ENCODE data around the gene KCNJ11.

The KCNJ11 gene

DNA sequence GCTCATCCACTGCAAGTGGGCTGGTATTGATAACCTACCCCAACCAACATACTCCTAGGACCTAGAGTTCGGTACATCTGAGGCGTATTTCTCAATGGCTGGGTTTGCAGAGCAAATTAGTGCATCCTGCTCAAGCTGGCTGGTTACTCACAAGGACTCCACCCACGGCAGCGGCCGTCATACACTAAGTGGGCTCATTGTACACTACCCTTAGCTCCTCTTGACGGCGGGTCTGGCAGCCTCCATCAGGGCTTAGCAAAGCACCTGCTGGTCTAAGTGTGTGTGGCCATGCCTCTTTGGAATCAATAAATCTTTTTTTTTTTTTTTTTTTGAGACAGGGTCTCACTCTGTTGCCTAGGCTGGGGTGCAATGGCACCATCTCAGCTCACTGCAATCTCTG is 20.2 kb upstream of the KCNJ11 start:
- DNase-seq (ENCODE audit: low read depth in 2 of 2): no peak

DNA sequence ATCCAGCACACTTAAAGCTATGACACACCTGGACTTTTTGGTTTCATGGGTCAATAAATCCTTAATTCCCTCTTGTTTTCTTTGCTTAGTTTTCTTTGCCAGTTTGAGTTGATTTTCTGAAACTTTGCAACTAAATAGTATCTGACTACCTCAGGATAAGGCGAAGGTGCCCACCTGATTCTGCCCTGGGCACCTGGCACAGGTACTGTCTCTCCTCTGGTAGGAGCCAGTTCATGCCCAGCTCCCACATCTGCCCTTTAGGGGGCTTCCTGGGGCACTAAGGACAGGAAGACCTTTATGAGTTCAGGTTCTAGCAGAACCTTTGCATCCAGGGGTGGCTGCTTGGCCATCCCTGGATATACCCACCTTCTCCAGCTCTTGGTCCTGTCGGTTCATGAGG is 19.6 kb upstream of the KCNJ11 start:
- DNase-seq (ENCODE audit: low read depth in 2 of 2): no peak

- DNase-seq (ENCODE audit: low read depth in 2 of 2): no peak
Measured at GRCh38 chr11:17407575-17407974, 19.1 kb upstream of the KCNJ11 start.

DNA sequence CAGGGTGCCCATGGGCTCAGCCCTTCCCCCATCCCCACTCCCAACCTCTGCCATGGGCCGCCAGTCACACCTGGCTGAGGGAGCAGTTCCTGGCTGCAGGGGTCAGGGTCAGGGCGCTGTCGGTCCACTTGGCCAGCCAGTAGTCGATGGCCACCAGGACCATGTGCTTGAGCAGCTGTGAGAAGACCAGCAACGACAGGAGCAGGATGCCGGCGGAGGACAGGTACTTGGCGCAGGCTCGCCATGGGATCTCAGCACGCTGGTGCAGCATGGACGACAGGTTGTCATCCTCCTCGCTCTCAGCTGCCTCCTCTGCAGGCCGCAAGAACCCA is 18.3 kb upstream of the KCNJ11 start:
- DNase-seq (ENCODE audit: low read depth in 2 of 2): no peak

DNA sequence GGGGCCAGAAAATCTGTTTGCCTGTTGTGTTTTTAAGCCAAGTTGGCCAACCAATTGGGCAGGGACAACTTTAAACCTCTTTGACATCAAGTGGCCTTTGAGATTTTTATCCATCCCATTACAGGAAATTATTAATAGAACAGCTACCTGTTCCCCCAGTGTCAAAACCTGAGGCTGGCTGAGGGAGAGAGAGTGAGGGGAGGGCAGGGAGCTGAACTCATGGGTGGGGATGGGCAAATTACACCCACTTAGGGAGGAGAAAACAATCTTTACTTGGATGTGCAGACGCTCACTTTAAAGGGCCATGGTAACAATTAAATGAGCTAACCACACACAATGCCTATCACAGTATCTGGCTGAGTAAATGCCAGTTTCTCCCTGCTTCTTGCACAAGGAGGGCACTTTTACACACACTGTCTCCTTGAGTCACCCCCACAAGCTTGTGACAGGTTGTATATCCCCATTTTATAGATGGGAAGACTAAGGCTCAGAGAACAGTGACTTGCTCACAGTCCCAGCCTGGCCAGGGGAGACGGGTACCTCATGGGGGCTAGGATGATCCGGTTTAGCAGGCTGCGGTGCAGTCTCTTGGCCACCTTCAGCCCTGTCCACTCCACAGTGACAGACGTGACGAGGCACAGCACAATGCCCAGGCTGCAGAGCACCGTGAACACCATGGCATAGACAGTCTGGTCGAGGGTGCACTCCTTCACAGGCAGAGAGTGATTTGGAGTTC is 17.8 kb upstream of the KCNJ11 start:
- no peak for DNase-seq (ENCODE audit: low read depth in 2 of 2)

DNA sequence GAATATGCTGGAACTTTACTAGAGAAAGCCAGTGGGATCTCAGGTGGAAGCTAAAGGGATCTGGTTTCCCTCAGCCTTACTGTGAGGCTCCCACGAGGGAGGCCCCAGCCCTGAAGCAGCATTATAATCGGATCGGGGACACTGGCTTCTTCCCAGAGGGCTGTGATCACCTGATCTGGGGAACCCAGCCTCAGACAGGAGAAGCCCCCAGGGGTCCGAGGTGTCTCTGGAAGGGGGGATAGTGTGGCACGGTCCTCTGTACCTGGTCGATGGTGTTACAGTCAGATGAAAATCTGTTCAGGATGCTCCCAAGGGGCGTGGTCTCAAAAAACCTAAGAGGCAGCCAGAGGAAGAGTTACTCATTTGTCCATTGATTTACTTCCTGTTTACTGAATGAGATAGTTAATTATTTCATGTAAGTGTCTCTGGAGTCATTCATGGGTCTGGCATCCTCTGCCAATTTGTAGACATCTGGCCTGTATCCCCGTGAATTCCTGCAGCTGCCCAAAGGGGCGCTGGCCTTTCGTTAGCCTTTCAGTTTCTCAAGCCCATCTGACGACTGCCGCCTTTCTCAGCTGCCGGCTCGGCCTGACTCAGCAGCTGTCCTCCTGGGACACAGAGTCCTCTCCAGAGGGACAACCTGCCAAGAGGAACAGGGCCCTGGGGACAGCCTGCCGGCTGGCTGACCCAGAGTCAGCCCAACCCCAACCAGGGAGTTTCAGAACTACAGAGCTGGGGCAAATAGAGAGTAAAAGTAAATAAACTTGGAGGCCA is 17.0 kb upstream of the KCNJ11 start:
- DNase-seq (ENCODE audit: low read depth in 2 of 2): no peak

DNA sequence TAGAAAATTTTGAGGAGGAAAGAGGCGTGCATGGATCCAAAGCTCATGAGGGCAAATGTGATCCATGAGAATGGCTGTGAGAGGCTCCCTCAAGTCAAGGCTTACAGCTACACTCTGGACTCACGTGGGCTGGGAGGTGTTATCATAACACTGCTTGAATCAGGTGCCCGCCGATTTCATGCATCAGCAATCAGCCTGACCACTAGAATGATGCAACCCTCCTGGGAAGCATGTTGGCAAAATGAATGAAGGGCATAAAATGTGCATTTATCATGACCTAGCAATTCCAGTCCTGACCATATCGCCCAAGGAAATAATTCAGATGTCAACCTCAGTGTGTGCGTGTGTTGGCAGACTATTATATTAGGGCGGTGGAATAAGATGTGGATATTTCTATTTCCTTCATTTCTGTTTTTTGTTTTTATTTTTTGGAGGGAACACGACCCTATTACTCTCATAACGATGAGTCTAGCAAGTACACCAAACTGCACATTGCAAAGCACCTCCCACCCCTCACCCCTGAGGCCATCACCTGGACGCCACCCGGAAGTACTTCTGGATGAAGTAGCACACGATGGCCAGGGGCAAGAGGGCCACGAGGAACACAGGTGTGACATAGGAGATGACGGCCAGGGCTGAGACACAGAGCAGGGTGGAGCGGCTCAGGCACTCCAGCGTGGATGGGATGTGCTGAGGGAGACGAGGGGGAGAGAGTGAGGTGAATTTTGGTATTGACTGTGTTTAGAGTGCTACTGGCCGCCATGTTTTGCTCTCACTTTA is 15.7 kb upstream of the KCNJ11 start:
- no peak for DNase-seq (ENCODE audit: low read depth in 2 of 2)

GRCh38 chr11:17402486-17402885 is 14.0 kb upstream of the KCNJ11 start:
- DNase-seq (ENCODE audit: low read depth in 2 of 2): no peak

GRCh38 chr11:17401841-17402240 is 13.4 kb upstream of the KCNJ11 start:
- DNase-seq (ENCODE audit: low read depth in 2 of 2): no peak

DNA sequence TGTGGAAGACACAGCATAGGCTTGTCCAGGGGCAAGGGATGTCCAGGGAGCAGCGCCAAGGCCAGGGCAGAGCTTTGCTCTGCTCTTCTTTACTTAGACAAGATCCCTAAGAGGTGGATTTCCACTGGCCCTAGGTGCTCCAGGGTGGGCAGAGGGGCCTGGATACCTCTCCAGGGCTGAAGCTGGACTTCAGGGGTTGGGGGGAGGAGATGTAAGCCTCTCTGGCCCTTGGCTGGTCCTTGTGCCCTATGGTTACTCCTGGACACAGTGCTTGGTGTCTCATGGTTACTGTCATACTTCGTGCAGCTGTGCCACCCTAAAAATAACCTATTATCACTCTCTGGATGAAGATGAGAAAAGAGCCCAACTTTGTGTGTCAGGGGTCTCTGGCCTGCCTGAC is 12.9 kb upstream of the KCNJ11 start:
- no peak for DNase-seq (ENCODE audit: low read depth in 2 of 2)

DNA sequence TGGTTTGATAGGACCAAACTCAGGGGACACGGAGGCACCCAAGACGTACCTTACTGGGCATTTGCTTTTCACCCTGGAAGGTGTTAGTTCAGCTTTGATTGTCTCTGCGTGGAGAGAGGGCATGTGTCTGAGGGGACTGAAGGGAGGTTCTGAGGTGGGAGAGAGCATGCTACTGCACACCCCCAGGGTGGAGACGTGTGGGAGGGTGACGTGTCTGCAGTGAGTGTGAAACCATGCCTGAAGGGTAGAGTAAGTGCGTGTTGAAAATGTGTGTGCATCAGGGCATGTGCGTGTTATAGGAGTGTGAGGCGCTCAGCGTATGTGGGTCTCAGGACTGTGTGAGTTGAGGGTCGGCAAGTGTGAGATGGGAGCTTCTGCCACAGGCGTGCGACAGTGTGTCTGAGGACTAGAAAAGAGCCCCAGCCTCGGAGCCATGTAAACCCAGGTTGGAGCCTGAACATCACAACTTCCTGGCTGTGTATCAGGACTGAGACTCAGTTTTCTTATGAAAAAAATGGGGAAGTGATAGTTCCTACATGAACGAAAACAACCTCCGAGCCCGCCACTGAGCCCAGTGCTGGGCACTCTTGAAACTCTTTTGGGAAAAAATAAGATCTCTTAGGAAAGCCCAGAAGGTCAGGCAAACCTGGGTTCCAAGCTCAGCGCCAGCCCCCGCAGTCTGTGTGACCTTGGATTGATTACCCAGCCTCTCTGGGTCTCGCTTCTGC is 11.8 kb upstream of the KCNJ11 start:
- no peak for DNase-seq (ENCODE audit: low read depth in 2 of 2)

GRCh38 chr11:17399236-17399635 is 10.8 kb upstream of the KCNJ11 start:
- DNase-seq (ENCODE audit: low read depth in 2 of 2): no peak

DNA sequence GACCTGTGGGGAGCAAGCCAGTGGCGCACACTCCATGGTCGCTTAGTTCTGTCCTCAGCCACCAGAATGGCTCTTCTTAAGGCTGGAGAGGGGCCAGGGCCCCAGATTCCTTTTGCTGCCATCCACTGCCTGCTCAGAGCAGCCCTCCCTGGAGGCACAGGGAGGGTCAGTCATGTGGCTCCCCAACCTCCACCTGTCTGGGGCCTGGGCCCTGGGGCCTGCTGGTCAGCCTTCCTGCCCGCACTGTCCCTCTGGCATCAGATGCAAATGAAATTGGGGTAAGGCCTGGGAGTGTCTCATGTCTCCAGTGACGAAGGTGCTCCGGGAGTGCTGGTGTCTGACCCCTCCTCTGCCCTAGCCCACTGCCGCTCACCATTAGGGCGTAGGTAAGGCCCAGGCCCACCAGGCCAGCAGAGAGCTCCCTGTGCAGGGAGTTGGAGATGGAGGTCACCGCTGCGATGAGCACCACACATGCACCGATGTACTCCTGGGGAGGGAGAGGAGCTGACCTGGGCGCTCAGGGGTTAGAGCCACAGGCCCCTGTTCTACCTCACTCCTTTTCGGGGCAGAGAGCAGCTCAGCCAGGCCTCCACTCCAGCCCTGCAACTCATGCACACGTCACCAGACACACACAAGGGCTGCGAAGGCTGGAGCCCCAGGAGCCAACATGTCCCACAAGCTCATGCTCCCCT is 9.0 kb upstream of the KCNJ11 start:
- no peak for DNase-seq (ENCODE audit: low read depth in 2 of 2)

DNA sequence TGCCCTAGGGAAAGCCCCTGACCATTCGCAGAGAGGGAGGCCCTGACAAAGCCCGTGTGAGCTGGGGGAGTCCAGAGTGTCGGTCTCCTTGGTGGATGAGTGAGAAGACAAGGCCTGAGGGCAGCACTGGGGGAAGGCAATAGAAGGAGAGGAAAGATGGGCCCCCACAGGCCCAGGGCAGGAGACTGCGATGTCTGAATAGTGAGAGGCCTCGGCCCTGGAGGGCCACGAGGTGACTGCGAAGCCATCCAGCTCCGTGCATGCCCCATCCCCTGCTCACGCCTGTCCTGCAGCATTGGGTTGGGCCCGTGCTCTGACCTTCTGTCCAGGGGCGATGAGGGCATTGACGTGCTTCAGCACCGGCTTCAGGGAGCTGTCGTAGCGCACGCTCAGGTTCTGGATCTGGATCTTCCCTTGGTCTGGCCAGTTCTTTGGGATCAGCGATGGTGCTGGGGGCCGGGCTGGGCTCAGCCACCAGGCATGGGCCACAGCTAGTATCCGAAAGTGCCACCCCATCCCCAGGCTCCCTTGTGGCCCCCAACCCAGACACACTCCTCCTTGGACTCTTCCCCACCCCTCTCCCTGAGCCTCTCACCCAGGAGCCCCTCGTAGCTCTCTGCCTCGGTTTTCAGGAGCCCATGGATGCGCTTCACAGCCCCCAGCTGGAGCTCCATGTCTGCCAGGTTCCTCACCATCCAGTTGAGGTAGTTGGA is 8.3 kb upstream of the KCNJ11 start:
- DNase-seq (ENCODE audit: low read depth in 2 of 2): no peak

GRCh38 chr11:17395978-17396377 is 7.5 kb upstream of the KCNJ11 start:
- DNase-seq (ENCODE audit: low read depth in 2 of 2): no peak

DNA sequence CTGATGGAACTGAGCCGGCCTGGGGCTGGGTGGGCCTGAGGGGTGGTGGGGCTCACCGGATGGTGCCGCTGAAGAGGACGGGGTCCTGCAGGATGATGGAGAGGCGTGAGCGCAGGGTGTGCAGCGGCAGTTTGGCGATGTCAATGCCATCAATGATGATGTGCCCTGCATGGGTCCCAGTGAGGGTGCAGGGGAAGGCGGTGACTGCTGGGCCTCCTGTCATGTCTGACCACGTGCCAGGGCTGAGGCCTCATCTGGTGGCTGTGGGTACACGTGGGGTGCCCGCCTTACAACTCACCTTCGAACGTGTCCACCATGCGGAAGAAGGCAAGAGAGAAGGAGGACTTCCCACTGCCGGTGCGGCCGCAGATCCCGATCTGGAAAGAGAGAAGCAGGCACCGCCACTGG is 7.1 kb upstream of the KCNJ11 start:
- DNase-seq (ENCODE audit: low read depth in 2 of 2): no peak

DNA sequence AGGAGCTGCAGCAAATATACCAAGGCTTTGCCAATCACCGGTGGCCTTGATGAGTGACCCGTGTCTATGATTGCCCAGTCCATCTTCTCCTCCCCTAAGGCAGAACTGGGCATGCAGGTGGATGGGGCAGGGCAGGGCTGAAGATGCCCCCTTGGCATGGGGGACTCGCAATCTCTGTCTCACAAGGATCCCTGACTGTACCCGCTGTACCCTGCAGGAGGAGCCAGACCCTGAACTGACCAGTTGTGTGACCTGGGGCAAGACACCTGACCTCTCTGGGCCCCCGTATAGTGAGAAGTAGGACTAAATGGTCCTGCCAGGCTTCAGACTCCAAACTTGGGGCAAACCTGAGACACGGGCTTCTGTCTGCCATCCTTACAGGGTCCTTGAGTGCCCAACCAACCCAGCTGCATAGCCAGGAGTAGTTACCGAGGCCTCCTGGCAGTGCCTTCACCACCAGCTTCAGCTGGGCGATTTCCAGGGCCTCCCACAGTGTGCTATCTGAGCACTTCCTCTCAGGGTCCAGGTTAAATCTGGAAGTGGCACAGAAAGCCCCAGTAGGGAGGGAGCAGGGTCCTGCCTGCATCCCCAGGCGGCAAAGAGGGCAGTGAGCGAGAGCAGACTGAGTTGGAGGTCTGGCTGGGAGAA is 6.4 kb upstream of the KCNJ11 start:
- DNase-seq (ENCODE audit: low read depth in 2 of 2): no peak

- DNase-seq (ENCODE audit: low read depth in 2 of 2): no peak
Measured at GRCh38 chr11:17393472-17393871, 5.0 kb upstream of the KCNJ11 start.

DNA sequence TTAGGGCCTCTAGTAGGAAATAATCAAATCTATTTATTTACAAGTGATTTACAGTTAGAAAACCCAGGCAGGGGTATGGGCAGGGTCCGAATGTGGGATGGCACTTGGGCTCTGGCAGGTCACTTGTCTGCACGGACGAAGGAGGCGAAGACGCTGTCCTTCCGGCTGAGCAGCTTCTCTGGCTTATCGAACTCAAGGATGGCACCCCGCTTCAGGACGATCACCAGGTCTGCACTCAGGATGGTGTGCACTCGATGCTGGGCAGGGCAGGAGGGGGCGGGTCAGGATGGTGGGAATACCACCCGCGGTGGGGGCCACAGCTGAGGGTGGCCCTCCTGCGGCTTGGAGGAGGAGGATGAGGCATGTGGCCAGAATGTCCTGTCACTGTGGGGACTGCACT is 4.4 kb upstream of the KCNJ11 start:
- no peak for DNase-seq (ENCODE audit: low read depth in 2 of 2)
